Measurements from ENCODE around the gene ST3GAL4. TPM values are rescaled to one million over a fixed set of nuclear protein-coding genes. Genes with fewer than 3 reads are reported as not detected.

The ST3GAL4 gene
- polyA plus RNA-seq, 1 donor (not counting 4 experiments of a cell fraction or from before 2014, with no cell fraction given), result 24.6 TPM

- no peak overlapping the region for H3K4me3 ChIP-seq (ENCODE audit: control insufficient read depth in 2 of 3, extremely low read depth in 1 of 3, insufficient read depth in 2 of 3, low read depth in 1 of 3, low read length in 3 of 3)
- no peak overlapping the region for H2AFZ ChIP-seq (ENCODE audit: control insufficient read depth, low read length)
- H3K36me3 ChIP-seq (ENCODE audit: control insufficient read depth in 2 of 2, extremely low read depth in 1 of 2, insufficient read depth in 2 of 2, low read length in 2 of 2), result peaks cover 15 to 24% of the 10 kb centered on the region in 2 experiments
- H3K79me2 ChIP-seq (ENCODE audit: control insufficient read depth, insufficient read depth, low read length), result peaks cover 48% of the 10 kb centered on the region
- H3K27ac ChIP-seq (ENCODE audit: control insufficient read depth, insufficient read depth, low read length), result no peak overlapping the region
- dilution Hi-C loops (cut with MboI; ENCODE audit: extremely low pct_ligation_motif_present, low sequenced_read_pairs), result no loop called here
- H3K9ac ChIP-seq (ENCODE audit: control insufficient read depth, extremely low read depth, insufficient read depth, low read length), result no peak overlapping the region
- no peaks in the 10 kb centered on the region for H4K20me1 ChIP-seq (ENCODE audit: control insufficient read depth, extremely low read depth, insufficient read depth, low read length)
- no peak for DNase-seq (ENCODE audit: low read depth, low spot score)
- H3K27me3 ChIP-seq (ENCODE audit: control insufficient read depth, extremely low read depth, insufficient read depth, low read length), result no peaks in the 10 kb centered on the region
- H3K4me1 ChIP-seq (ENCODE audit: control insufficient read depth, extremely low read depth, insufficient read depth, low read length), result peaks cover 20% of the 10 kb centered on the region
- H3K4me2 ChIP-seq (ENCODE audit: control insufficient read depth, extremely low read depth, insufficient read depth, low read depth, low read length), result no peak overlapping the region
- FAIRE-seq, result no peak
- H3K9me1 ChIP-seq (ENCODE audit: control insufficient read depth, extremely low read depth, insufficient read depth, low read length), result peaks cover 3% of the 10 kb centered on the region
- H3K9me3 ChIP-seq (ENCODE audit: control insufficient read depth, low read depth, low read length), result no peaks in the 10 kb centered on the region
- no peak for TF ChIP-seq EZH2 (IDR thresholded peaks at IDR 0.05; ENCODE audit: low read length)
- TF ChIP-seq, protein P1, sequence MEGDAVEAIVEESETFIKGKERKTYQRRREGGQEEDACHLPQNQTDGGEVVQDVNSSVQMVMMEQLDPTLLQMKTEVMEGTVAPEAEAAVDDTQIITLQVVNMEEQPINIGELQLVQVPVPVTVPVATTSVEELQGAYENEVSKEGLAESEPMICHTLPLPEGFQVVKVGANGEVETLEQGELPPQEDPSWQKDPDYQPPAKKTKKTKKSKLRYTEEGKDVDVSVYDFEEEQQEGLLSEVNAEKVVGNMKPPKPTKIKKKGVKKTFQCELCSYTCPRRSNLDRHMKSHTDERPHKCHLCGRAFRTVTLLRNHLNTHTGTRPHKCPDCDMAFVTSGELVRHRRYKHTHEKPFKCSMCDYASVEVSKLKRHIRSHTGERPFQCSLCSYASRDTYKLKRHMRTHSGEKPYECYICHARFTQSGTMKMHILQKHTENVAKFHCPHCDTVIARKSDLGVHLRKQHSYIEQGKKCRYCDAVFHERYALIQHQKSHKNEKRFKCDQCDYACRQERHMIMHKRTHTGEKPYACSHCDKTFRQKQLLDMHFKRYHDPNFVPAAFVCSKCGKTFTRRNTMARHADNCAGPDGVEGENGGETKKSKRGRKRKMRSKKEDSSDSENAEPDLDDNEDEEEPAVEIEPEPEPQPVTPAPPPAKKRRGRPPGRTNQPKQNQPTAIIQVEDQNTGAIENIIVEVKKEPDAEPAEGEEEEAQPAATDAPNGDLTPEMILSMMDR (optimal IDR thresholded peaks at IDR 0.05 in 1 of 3, IDR thresholded peaks at IDR 0.05 in 1 of 3, conservative IDR thresholded peaks at IDR 0.05 in 1 of 3; ENCODE audit: extremely low read depth in 1 of 3, insufficient read depth in 2 of 3, low read length in 3 of 3), result no peak
Measured at GRCh38 chr11:126347751-126348668, 7.5 kb upstream of the ST3GAL4 start.

GRCh38 chr11:126348806-126349582 lies 6.5 kb upstream of the ST3GAL4 start:
- H3K4me2 ChIP-seq (ENCODE audit: control insufficient read depth, extremely low read depth, insufficient read depth, low read depth, low read length), result no peak overlapping the region
- no peak for FAIRE-seq

More at GRCh38 chr11:126348806-126349582, 6.5 kb upstream of the ST3GAL4 start:
- no peak overlapping the region for H2AFZ ChIP-seq (ENCODE audit: control insufficient read depth, low read length)
- H3K9ac ChIP-seq (ENCODE audit: control insufficient read depth, extremely low read depth, insufficient read depth, low read length), result no peak overlapping the region
- H3K9me1 ChIP-seq (ENCODE audit: control insufficient read depth, extremely low read depth, insufficient read depth, low read length), result peaks cover 3% of the 10 kb centered on the region
- H3K4me1 ChIP-seq (ENCODE audit: control insufficient read depth, extremely low read depth, insufficient read depth, low read length), result peaks cover 29% of the 10 kb centered on the region
- dilution Hi-C loops (cut with MboI; ENCODE audit: extremely low pct_ligation_motif_present, low sequenced_read_pairs), result no loop called here
- no peak for DNase-seq (ENCODE audit: low read depth, low spot score)
- peaks cover 48% of the 10 kb centered on the region for H3K79me2 ChIP-seq (ENCODE audit: control insufficient read depth, insufficient read depth, low read length)
- H3K27me3 ChIP-seq (ENCODE audit: control insufficient read depth, extremely low read depth, insufficient read depth, low read length), result no peaks in the 10 kb centered on the region
- H3K4me3 ChIP-seq (ENCODE audit: control insufficient read depth in 2 of 3, extremely low read depth in 1 of 3, insufficient read depth in 2 of 3, low read depth in 1 of 3, low read length in 3 of 3), result no peak overlapping the region
- peaks cover 15 to 20% of the 10 kb centered on the region in 2 experiments for H3K36me3 ChIP-seq (ENCODE audit: control insufficient read depth in 2 of 2, extremely low read depth in 1 of 2, insufficient read depth in 2 of 2, low read length in 2 of 2)
- no peak for TF ChIP-seq EZH2 (IDR thresholded peaks at IDR 0.05; ENCODE audit: low read length)
- TF ChIP-seq, protein P1 (optimal IDR thresholded peaks at IDR 0.05 in 1 of 3, IDR thresholded peaks at IDR 0.05 in 1 of 3, conservative IDR thresholded peaks at IDR 0.05 in 1 of 3; ENCODE audit: extremely low read depth in 1 of 3, insufficient read depth in 2 of 3, low read length in 3 of 3), result no peak
- no peaks in the 10 kb centered on the region for H4K20me1 ChIP-seq (ENCODE audit: control insufficient read depth, extremely low read depth, insufficient read depth, low read length)
- no peak overlapping the region for H3K27ac ChIP-seq (ENCODE audit: control insufficient read depth, insufficient read depth, low read length)
- no peaks in the 10 kb centered on the region for H3K9me3 ChIP-seq (ENCODE audit: control insufficient read depth, low read depth, low read length)
